AG09319 (cell line): ENCODE results near the gene RFX6.

Experiments used
- DNase-seq: peaks from one replicate; pipeline ENCODE4 v3.0.0-alpha.2; 2010; ENCODE audit warnings: low read depth; ENCODE audit errors: extremely low read depth
- CTCF ChIP-seq: IDR thresholded peaks from 2 replicates; pipeline ENCODE4 v1.5.1; 2011; ENCODE audit warnings: low read depth, mild to moderate bottlenecking, inconsistent platforms, low read length, moderate library complexity

Gene RFX6

GRCh38 chr6:116894669-116895068 is 17.6 kb downstream of the RFX6 start:
- DNase-seq: no peak
- no peak for TF ChIP-seq CTCF

- no peak for TF ChIP-seq CTCF
- DNase-seq: no peak
Observed at GRCh38 chr6:116895935-116896334, 18.9 kb downstream of the RFX6 start.

DNA sequence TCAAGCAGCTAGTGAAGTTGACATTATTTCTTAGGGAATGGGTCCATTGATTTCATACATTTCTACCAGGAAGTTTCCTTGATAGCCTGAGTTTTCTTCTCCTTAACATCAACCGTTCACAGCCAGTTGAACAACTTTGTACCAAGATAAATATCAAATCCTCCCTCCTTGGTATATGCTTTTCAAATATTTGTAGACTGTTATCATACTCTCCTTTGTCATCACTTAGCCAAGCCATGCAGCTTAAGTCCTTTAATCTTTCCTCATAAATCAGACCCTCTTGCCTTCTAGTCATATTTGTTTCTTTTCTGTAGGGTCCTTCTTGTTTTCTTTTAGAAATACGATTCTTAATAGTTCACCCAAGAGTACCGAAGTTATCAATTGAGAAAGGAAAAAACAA is 25.6 kb downstream of the RFX6 start:
- TF ChIP-seq CTCF: no peak
- DNase-seq: no peak

GRCh38 chr6:116922853-116923548 is 46.0 kb downstream of the RFX6 start:
- no peak for TF ChIP-seq CTCF
- DNase-seq: no peak

- DNase-seq: no peak
- no peak for TF ChIP-seq CTCF
Observed at GRCh38 chr6:116924245-116924644, 47.2 kb downstream of the RFX6 start.

- DNase-seq: no peak
- no peak for TF ChIP-seq CTCF
Observed at GRCh38 chr6:116925088-116925794, 48.2 kb downstream of the RFX6 start.

GRCh38 chr6:116928677-116929076 is 51.6 kb downstream of the RFX6 start:
- no peak for DNase-seq

More at GRCh38 chr6:116928677-116929076, 51.6 kb downstream of the RFX6 start:
- no peak for TF ChIP-seq CTCF
